ENCODE results near the gene ST3GAL4. TPM values are rescaled to one million over a fixed set of nuclear protein-coding genes. Genes with fewer than 3 reads are reported as not detected.

Gene ST3GAL4
- total and polyA plus RNA-seq, 2 donors (not counting 1 experiment from before 2014, with no cell fraction given): 1.1 to 1.9 TPM

DNA sequence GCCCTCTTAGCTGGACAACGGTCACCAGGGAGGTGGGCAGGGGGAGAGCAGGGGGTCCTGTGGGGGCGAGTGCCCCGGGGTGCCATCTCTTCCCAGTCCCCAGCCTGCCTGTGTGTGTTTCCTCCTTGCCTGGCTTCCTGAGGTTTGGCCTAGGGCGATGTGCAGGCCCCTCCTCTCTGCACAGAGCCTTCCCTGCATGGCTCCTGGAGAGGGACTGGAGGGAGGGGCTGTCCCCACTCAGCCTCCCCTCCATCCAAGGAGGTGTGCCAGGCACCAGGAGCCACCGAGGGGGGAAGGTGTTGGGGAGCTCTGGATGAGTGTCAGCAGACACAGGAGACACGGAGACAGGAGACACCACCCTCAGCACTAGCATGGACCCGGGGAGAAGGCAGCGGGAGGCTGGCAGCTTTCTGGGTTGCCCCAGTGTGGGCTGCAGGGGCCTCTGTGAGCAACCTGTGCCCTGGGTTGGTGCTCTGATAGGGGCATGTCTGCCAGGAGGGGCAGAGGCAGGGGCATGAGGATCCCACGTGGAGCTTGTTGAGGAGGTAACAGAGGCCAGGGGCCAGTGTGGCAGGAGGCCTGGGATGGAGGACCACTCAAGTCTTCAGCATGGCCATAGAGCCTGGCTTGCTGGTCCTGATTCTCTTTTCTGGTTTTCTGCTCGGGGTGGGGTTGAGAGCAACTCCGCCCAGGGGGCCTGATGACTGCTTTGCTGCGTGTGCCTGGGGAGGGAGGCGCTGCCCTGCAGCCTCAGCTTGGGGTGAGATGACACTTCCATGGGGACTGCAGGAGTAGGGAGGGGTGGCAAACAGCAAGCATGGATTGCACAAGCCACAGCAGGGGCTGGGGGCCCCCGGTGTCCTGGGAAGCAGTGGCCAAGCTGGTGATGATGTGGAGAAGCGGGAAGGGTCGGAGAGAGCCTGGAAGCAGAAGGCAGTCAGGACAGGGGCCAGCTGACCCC, 78.8 kb downstream of the ST3GAL4 start:
- no peak overlapping the region for H3K9ac ChIP-seq (ENCODE audit: low read length)
- no peaks in the 10 kb centered on the region for H3K9me3 Mint-ChIP-seq (ENCODE audit: insufficient read depth)

More for the DNA sequence above, 78.8 kb downstream of the ST3GAL4 start:
- no peaks in the 10 kb centered on the region for H3K4me1 Mint-ChIP-seq
- Histone ChIP-seq H3K27me3 (replicated peaks in 1 of 4; ENCODE audit: control extremely low read depth in 1 of 4, control insufficient read depth in 3 of 4, insufficient read depth in 4 of 4, low read length in 3 of 4) (no peaks in the 10 kb centered on the region), H3K4me2 (replicated peaks; ENCODE audit: low read depth, low read length, poor library complexity, severe bottlenecking) (no peak overlapping the region), H3K4me1 (ENCODE audit: control insufficient read depth in 2 of 2, insufficient read depth in 2 of 2, low read length in 2 of 2) (no peaks in the 10 kb centered on the region), H3K36me3 (replicated peaks in 1 of 2; ENCODE audit: control extremely low read depth in 1 of 2, control insufficient read depth in 1 of 2, extremely low read depth in 1 of 2, insufficient read depth in 2 of 2, low read length in 1 of 2) (no peaks in the 10 kb centered on the region), H3K79me2 (ENCODE audit: control insufficient read depth, insufficient read depth, low read length) (no peaks in the 10 kb centered on the region), H3K27ac (ENCODE audit: low read length in 2 of 2) (no peak overlapping the region), H3K9me3 (ENCODE audit: control extremely low read depth in 1 of 3, control insufficient read depth in 2 of 3, insufficient read depth in 1 of 3, low read length in 2 of 3) (no peaks in the 10 kb centered on the region), H4K20me1 (ENCODE audit: control insufficient read depth, insufficient read depth, low read length, poor library complexity, severe bottlenecking) (no peaks in the 10 kb centered on the region), H2AFZ (ENCODE audit: insufficient read depth, low read depth, low read length, poor library complexity, severe bottlenecking) (no peak overlapping the region), H3K4me3 (ENCODE audit: control extremely low read depth in 1 of 5, extremely low read depth in 1 of 5, insufficient read depth in 1 of 5, low read depth in 2 of 5, low read length in 4 of 5) (no peak overlapping the region)
- H3K4me3 Mint-ChIP-seq: no peak overlapping the region
- DNase-seq (no peak), ATAC-seq (ENCODE audit: low read depth) (no peak)
- H3K27ac Mint-ChIP-seq: no peak overlapping the region
- TF ChIP-seq CTCF (IDR thresholded peaks at IDR 0.05): no peak
- TF ChIP-seq EZH2 (IDR thresholded peaks at IDR 0.05; ENCODE audit: borderline replicate concordance, insufficient read depth, low read depth, low read length, poor library complexity, severe bottlenecking): no peak
- WGBS (ENCODE audit: insufficient coverage): 78% methylated on average over 13 of the region's 16 CpGs
- ChIA-PET POLR2A (interaction anchor here (0.6 kb wide), 1 partner anchor 599 kb away, joined by 3 read pairs; no protein-coding TSS in a partner anchor), CTCF (interaction anchor here (0.6 to 1.7 kb wide), 2 partner anchors 46 to 555 kb away, joined by 3 to 4 read pairs; no protein-coding TSS in a partner anchor)
- no peaks in the 10 kb centered on the region for H3K27me3 Mint-ChIP-seq
- intact Hi-C loops (cut with micrococcal nuclease): no loop called here
